GM23338 (cell line): ENCODE measurements around the gene SMIM9. TPM values are rescaled to one million over a fixed set of nuclear protein-coding genes. Genes with fewer than 3 reads are reported as not detected.

ENCODE experiments used
- ATAC-seq: fragments of 200-7000 bp; cut with Tn5 transposase; 3 replicates; pipeline ENCODE4 v1.9.1; 2020
- DNase-seq: peaks from one replicate; pipeline ENCODE4 v3.0.0-alpha.2; 2015; ENCODE audit warnings: low spot score
- H2AFZ ChIP-seq: fragments of 200-600 bp; sonication (generic); 2 replicates; pipeline ENCODE4 v1.8.0; 2016; ENCODE audit warnings: antibody characterized with exemption, mild to moderate bottlenecking, moderate library complexity
- H3F3A ChIP-seq: fragments of 200-600 bp; sonication (generic); replicated peaks from 2 replicates; pipeline ENCODE4 v1.8.0; 2017; ENCODE audit warnings: antibody characterized with exemption, mixed run types, low read depth
- H3K27ac ChIP-seq: fragments of 200-600 bp; sonication (generic); 2 replicates; pipeline ENCODE4 v1.6.1; 2016; ENCODE audit warnings: low read depth
- H3K27me3 ChIP-seq: fragments of 200-600 bp; sonication (generic); 2 replicates; pipeline ENCODE4 v1.8.0; 2016; ENCODE audit warnings: mild to moderate bottlenecking, mixed run types, moderate library complexity; ENCODE audit not compliant: insufficient read depth
- H3K36me3 ChIP-seq: fragments of 200-600 bp; sonication (generic); 2 replicates; pipeline ENCODE4 v1.8.0; 2016; ENCODE audit warnings: mild to moderate bottlenecking; ENCODE audit not compliant: insufficient read depth
- H3K4me1 ChIP-seq: fragments of 200-600 bp; sonication (generic); 2 replicates; pipeline ENCODE4 v1.8.0; 2016; ENCODE audit warnings: mild to moderate bottlenecking, moderate library complexity; ENCODE audit not compliant: insufficient read depth
- H3K4me2 ChIP-seq: fragments of 200-600 bp; sonication (generic); 2 replicates; pipeline ENCODE4 v1.7.1; 2017; ENCODE audit warnings: mixed run types
- H3K4me3 ChIP-seq: fragments of 200-600 bp; sonication (generic); 2 replicates; pipeline ENCODE4 v1.6.1; 2016; ENCODE audit warnings: mixed run types
- H3K79me2 ChIP-seq: fragments of 200-600 bp; sonication (generic); replicated peaks from 2 replicates; pipeline ENCODE4 v1.8.0; 2017; ENCODE audit warnings: mild to moderate bottlenecking; ENCODE audit not compliant: insufficient read depth
- H3K9me2 ChIP-seq: fragments of 200-600 bp; sonication (generic); 2 replicates; pipeline ENCODE4 v1.8.0; 2017; ENCODE audit not compliant: insufficient read depth
- H4K20me1 ChIP-seq: fragments of 200-600 bp; sonication (generic); replicated peaks from 2 replicates; pipeline ENCODE4 v1.8.0; 2017; ENCODE audit warnings: mild to moderate bottlenecking; ENCODE audit not compliant: insufficient read depth
- H3K27ac Mint-ChIP-seq: 2 replicates; pipeline ENCODE4 v1.8.0; 2020; ENCODE audit warnings: inconsistent platforms, mild to moderate bottlenecking, moderate library complexity, mixed read lengths
- H3K27me3 Mint-ChIP-seq: 3 replicates; pipeline ENCODE4 v1.8.0; 2022; ENCODE audit warnings: low read depth, mild to moderate bottlenecking, moderate library complexity, mixed read lengths, inconsistent platforms; ENCODE audit not compliant: insufficient read depth, poor library complexity
- H3K36me3 Mint-ChIP-seq: 3 replicates; pipeline ENCODE4 v1.8.0; 2021; ENCODE audit warnings: low read depth, mild to moderate bottlenecking, inconsistent platforms, moderate library complexity, mixed read lengths
- H3K4me1 Mint-ChIP-seq: 3 replicates; pipeline ENCODE4 v1.8.0; 2020; ENCODE audit warnings: mild to moderate bottlenecking, inconsistent platforms, mixed read lengths
- H3K4me3 Mint-ChIP-seq: 3 replicates; pipeline ENCODE4 v1.8.0; 2021; ENCODE audit warnings: moderate library complexity, mild to moderate bottlenecking, inconsistent platforms, mixed read lengths
- H3K9me3 Mint-ChIP-seq: 3 replicates; pipeline ENCODE4 v1.8.0; 2020; ENCODE audit warnings: moderate library complexity, mild to moderate bottlenecking, inconsistent platforms, mixed read lengths
- CREB1 ChIP-seq: fragments of 250-450 bp; sonication (Bioruptor Pico); IDR thresholded peaks from 2 replicates; pipeline ENCODE4 v1.5.0; 2020; ENCODE audit warnings: low read depth, mild to moderate bottlenecking, moderate library complexity
- EZH2 ChIP-seq: fragments of 200-600 bp; sonication (generic); IDR thresholded peaks from one replicate; pipeline ENCODE4 v1.8.0; 2017; ENCODE audit warnings: antibody characterized with exemption, mild to moderate bottlenecking, low read depth; ENCODE audit not compliant: unreplicated experiment
- JUNB ChIP-seq: IDR thresholded peaks from one replicate; pipeline ENCODE4 v1.6.1; 2016; ENCODE audit warnings: antibody characterized with exemption; ENCODE audit not compliant: unreplicated experiment
- polyA plus RNA-seq: library from polyadenylated mRNA; unstranded; fragments of >200 nt; fragmentation: Nextera tagmentation; extraction: Ambion mirVana; gene quantifications from 2 replicates; pipeline ENCODE4 v1.2.1, GENCODE V29; 2016
- total RNA-seq: library from RNA; depleted of rRNA; stranded (reverse); fragments of >200 nt; shearing (Covaris generic); gene quantifications from 2 replicates; pipeline ENCODE4 v1.2.3, GENCODE V29; 2014
- TF ChIP-seq, protein P1 (sequence below): IDR thresholded peaks from one replicate; pipeline ENCODE4 v1.6.1; 2018; ENCODE audit warnings: antibody characterized with exemption; ENCODE audit not compliant: unreplicated experiment
- TF ChIP-seq, protein P2 (sequence below): IDR thresholded peaks from 2 replicates; pipeline ENCODE4 v1.6.1; 2016; ENCODE audit warnings: antibody characterized with exemption
- TF ChIP-seq, protein P3 (sequence below): fragments of 250-450 bp; sonication (Bioruptor Pico); IDR thresholded peaks from 2 replicates; pipeline ENCODE4 v1.5.0; 2020; ENCODE audit warnings: mild to moderate bottlenecking, moderate library complexity

Gene SMIM9
- total and polyA plus RNA-seq, 2 experiments from 2014 or later = not detected

DNA sequence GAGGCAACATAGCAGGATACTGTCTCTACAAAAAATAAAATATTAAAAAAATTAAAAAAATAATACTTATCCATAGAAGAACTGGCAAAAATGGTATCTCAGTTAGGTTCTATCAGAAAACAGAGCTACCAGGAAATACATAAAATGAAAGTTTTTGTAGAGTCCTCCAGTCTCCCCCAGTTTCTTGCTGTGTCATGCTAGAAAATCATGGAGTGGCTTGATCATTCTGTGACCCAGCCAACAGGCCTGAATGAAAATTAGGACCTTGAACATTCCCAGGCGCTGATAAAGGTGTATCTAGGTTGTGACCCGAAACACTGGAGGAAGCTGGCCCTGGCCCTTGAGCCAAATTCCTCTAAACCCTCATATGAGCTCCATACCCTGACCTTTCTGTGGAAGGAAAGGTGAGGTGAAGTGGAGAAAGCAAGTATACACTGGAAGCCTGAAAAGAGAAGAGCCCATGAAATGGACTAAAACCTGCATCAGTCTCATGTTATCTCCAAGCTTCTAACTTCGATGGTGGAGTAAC is 652 bp downstream of the SMIM9 start:
- H3K27ac ChIP-seq = no peak overlapping the region
- no peaks in the 10 kb centered on the region for H3K79me2 ChIP-seq
- H3K27ac Mint-ChIP-seq = no peak overlapping the region
- H3F3A ChIP-seq = no peaks in the 10 kb centered on the region
- H3K9me2 ChIP-seq = no peaks in the 10 kb centered on the region
- peaks cover 6% of the 10 kb centered on the region for H3K27me3 Mint-ChIP-seq
- H3K4me2 ChIP-seq = no peak overlapping the region
- no peaks in the 10 kb centered on the region for H4K20me1 ChIP-seq
- no peak overlapping the region for H3K4me3 Mint-ChIP-seq
- no peak overlapping the region for H2AFZ ChIP-seq
- no peak overlapping the region for H3K4me3 ChIP-seq
- no peaks in the 10 kb centered on the region for H3K9me3 Mint-ChIP-seq
- DNase-seq (no peak), ATAC-seq (no peak)
- H3K36me3 ChIP-seq = no peaks in the 10 kb centered on the region
- peaks cover 7% of the 10 kb centered on the region; the same call in 2 of the 3 replicates for H3K4me1 Mint-ChIP-seq
- no peaks in the 10 kb centered on the region; the same call in 2 of the 3 replicates for H3K36me3 Mint-ChIP-seq
- H3K4me1 ChIP-seq = no peaks in the 10 kb centered on the region
- TF ChIP-seq, protein P1, sequence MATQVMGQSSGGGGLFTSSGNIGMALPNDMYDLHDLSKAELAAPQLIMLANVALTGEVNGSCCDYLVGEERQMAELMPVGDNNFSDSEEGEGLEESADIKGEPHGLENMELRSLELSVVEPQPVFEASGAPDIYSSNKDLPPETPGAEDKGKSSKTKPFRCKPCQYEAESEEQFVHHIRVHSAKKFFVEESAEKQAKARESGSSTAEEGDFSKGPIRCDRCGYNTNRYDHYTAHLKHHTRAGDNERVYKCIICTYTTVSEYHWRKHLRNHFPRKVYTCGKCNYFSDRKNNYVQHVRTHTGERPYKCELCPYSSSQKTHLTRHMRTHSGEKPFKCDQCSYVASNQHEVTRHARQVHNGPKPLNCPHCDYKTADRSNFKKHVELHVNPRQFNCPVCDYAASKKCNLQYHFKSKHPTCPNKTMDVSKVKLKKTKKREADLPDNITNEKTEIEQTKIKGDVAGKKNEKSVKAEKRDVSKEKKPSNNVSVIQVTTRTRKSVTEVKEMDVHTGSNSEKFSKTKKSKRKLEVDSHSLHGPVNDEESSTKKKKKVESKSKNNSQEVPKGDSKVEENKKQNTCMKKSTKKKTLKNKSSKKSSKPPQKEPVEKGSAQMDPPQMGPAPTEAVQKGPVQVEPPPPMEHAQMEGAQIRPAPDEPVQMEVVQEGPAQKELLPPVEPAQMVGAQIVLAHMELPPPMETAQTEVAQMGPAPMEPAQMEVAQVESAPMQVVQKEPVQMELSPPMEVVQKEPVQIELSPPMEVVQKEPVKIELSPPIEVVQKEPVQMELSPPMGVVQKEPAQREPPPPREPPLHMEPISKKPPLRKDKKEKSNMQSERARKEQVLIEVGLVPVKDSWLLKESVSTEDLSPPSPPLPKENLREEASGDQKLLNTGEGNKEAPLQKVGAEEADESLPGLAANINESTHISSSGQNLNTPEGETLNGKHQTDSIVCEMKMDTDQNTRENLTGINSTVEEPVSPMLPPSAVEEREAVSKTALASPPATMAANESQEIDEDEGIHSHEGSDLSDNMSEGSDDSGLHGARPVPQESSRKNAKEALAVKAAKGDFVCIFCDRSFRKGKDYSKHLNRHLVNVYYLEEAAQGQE = no peak
- TF ChIP-seq, protein P2, sequence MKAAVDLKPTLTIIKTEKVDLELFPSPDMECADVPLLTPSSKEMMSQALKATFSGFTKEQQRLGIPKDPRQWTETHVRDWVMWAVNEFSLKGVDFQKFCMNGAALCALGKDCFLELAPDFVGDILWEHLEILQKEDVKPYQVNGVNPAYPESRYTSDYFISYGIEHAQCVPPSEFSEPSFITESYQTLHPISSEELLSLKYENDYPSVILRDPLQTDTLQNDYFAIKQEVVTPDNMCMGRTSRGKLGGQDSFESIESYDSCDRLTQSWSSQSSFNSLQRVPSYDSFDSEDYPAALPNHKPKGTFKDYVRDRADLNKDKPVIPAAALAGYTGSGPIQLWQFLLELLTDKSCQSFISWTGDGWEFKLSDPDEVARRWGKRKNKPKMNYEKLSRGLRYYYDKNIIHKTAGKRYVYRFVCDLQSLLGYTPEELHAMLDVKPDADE = no peak
- no peak for TF ChIP-seq EZH2
- TF ChIP-seq JUNB = no peak
- TF ChIP-seq, protein P3, sequence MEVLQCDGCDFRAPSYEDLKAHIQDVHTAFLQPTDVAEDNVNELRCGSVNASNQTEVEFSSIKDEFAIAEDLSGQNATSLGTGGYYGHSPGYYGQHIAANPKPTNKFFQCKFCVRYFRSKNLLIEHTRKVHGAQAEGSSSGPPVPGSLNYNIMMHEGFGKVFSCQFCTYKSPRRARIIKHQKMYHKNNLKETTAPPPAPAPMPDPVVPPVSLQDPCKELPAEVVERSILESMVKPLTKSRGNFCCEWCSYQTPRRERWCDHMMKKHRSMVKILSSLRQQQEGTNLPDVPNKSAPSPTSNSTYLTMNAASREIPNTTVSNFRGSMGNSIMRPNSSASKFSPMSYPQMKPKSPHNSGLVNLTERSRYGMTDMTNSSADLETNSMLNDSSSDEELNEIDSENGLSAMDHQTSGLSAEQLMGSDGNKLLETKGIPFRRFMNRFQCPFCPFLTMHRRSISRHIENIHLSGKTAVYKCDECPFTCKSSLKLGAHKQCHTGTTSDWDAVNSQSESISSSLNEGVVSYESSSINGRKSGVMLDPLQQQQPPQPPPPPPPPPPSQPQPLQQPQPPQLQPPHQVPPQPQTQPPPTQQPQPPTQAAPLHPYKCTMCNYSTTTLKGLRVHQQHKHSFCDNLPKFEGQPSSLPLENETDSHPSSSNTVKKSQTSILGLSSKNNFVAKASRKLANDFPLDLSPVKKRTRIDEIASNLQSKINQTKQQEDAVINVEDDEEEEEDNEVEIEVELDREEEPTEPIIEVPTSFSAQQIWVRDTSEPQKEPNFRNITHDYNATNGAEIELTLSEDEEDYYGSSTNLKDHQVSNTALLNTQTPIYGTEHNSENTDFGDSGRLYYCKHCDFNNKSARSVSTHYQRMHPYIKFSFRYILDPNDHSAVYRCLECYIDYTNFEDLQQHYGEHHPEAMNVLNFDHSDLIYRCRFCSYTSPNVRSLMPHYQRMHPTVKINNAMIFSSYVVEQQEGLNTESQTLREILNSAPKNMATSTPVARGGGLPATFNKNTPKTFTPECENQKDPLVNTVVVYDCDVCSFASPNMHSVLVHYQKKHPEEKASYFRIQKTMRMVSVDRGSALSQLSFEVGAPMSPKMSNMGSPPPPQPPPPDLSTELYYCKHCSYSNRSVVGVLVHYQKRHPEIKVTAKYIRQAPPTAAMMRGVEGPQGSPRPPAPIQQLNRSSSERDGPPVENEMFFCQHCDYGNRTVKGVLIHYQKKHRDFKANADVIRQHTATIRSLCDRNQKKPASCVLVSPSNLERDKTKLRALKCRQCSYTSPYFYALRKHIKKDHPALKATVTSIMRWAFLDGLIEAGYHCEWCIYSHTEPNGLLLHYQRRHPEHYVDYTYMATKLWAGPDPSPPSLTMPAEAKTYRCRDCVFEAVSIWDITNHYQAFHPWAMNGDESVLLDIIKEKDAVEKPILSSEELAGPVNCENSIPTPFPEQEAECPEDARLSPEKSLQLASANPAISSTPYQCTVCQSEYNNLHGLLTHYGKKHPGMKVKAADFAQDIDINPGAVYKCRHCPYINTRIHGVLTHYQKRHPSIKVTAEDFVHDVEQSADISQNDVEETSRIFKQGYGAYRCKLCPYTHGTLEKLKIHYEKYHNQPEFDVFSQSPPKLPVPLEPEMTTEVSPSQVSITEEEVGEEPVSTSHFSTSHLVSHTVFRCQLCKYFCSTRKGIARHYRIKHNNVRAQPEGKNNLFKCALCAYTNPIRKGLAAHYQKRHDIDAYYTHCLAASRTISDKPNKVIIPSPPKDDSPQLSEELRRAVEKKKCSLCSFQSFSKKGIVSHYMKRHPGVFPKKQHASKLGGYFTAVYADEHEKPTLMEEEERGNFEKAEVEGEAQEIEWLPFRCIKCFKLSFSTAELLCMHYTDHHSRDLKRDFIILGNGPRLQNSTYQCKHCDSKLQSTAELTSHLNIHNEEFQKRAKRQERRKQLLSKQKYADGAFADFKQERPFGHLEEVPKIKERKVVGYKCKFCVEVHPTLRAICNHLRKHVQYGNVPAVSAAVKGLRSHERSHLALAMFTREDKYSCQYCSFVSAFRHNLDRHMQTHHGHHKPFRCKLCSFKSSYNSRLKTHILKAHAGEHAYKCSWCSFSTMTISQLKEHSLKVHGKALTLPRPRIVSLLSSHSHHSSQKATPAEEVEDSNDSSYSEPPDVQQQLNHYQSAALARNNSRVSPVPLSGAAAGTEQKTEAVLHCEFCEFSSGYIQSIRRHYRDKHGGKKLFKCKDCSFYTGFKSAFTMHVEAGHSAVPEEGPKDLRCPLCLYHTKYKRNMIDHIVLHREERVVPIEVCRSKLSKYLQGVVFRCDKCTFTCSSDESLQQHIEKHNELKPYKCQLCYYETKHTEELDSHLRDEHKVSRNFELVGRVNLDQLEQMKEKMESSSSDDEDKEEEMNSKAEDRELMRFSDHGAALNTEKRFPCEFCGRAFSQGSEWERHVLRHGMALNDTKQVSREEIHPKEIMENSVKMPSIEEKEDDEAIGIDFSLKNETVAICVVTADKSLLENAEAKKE (CRISPR knock-in tag) = no peak
- no peak for TF ChIP-seq CREB1
- H3K27me3 ChIP-seq = no peaks in the 10 kb centered on the region
